NCI-H187 treated with DMSO at 0.1 percent for 48 hours (cell line): ENCODE results near the gene TRIP10.
"Not testable (repeated sequence)": the region's sequence is repeated elsewhere in the genome, so short reads cannot be mapped to it uniquely, and the experiment has no call there.

Experiments used
- DNase-seq: peaks from one replicate; lab custom pipeline; 2025; lab: John Stamatoyannopoulos, UW

TRIP10 gene

GRCh38 chr19:6743066-6743465 lies 3.6 kb downstream of the TRIP10 start:
- DNase-seq, result no peak

- DNase-seq, result no peak
Measured at GRCh38 chr19:6743714-6744380, 4.4 kb downstream of the TRIP10 start.

GRCh38 chr19:6744381-6745301 lies 5.2 kb downstream of the TRIP10 start:
- DNase-seq, result no peak

- no peak for DNase-seq
Measured at GRCh38 chr19:6745965-6746364, 6.5 kb downstream of the TRIP10 start.

GRCh38 chr19:6748543-6748942 lies 9.1 kb downstream of the TRIP10 start:
- DNase-seq, result not testable (repeated sequence)

GRCh38 chr19:6750062-6750461 lies 10.6 kb downstream of the TRIP10 start:
- no peak for DNase-seq

GRCh38 chr19:6751189-6751588 lies 11.7 kb downstream of the TRIP10 start:
- DNase-seq, result no peak

- DNase-seq, result no peak
Measured at GRCh38 chr19:6752256-6753177, 13.0 kb downstream of the TRIP10 start.

- no peak for DNase-seq
Measured at GRCh38 chr19:6753178-6754031, 13.9 kb downstream of the TRIP10 start.

- DNase-seq, result no peak
Measured at GRCh38 chr19:6754136-6754535, 14.7 kb downstream of the TRIP10 start.

- DNase-seq, result no peak
Measured at GRCh38 chr19:6754653-6755463, 15.4 kb downstream of the TRIP10 start.

GRCh38 chr19:6760606-6761005 lies 21.1 kb downstream of the TRIP10 start:
- no peak for DNase-seq

- no peak for DNase-seq
Measured at GRCh38 chr19:6761053-6761676, 21.7 kb downstream of the TRIP10 start.

GRCh38 chr19:6762253-6762797 lies 22.8 kb downstream of the TRIP10 start:
- not testable (repeated sequence) for DNase-seq

- DNase-seq, result no peak
Measured at GRCh38 chr19:6765738-6766356, 26.4 kb downstream of the TRIP10 start.

GRCh38 chr19:6766357-6767080 lies 27.0 kb downstream of the TRIP10 start:
- DNase-seq, result no peak

GRCh38 chr19:6767081-6767356 lies 27.5 kb downstream of the TRIP10 start:
- no peak for DNase-seq

GRCh38 chr19:6767357-6768235 lies 28.1 kb downstream of the TRIP10 start, which contains the start of gene SH2D3A:
Gene SH2D3A, minus strand, starts transcription at chr19:6767435. Its CDS starts 3,687 bp downstream, at chr19:6763748.
- no peak for DNase-seq
